GM12878 (cell line): Measurements from ENCODE around the gene BRD1. TPM values are rescaled to one million over a fixed set of nuclear protein-coding genes. Genes with fewer than 3 reads are reported as not detected.

Experiments
- ATAC-seq: fragments of 200-7000 bp; cut with Tn5 transposase; 3 replicates; pipeline ENCODE4 v1.9.1; 2020; ENCODE audit warnings: mild to moderate bottlenecking, moderate library complexity
- BruUV-seq: library from RNA; stranded (reverse); fragments of 400-500 nt; replicated peaks from 2 replicates; lab custom pipeline; 2021; lab: Mats Ljungman, UMichigan
- CTCF ChIA-PET: fragments of 300-600 bp; sonication (Branson Sonifier 250); formaldehyde crosslinking; extraction: SDS; loops from one replicate; lab custom pipeline; 2021; ENCODE audit warnings: inconsistent platforms; lab: Yijun Ruan, JAX
- POLR2A ChIA-PET: fragments of 350-600 bp; formaldehyde crosslinking; extraction: SDS; loops from one replicate; lab custom pipeline; 2021; ENCODE audit warnings: inconsistent platforms; lab: Charles Lee
- RAD21 ChIA-PET: fragments of 300-600 bp; sonication (Branson Sonifier 250); formaldehyde crosslinking; loops from one replicate; lab custom pipeline; 2023; ENCODE audit warnings: antibody characterized with exemption; ENCODE audit not compliant: unreplicated experiment; lab: Charles Lee
- SMC1A ChIA-PET: fragments of 300-600 bp; sonication (Branson Sonifier 250); formaldehyde crosslinking; loops from one replicate; lab custom pipeline; 2023; ENCODE audit not compliant: unreplicated experiment, uncharacterized antibody; lab: Charles Lee
- DNase-seq: peaks from one replicate; pipeline ENCODE4 v3.0.0-alpha.2; 2011; ENCODE audit warnings: low read depth, low spot score
- FAIRE-seq: peaks from 3 replicates; lab custom pipeline; 2011; peaks lifted over from hg19 to GRCh38; lab: Jason Lieb, UNC
- H2AFZ ChIP-seq: 2 replicates; pipeline ENCODE4 v1.6.0; 2011; ENCODE audit warnings: low read depth, low read length, control low read depth; ENCODE audit not compliant: control insufficient read depth
- H3K27ac ChIP-seq: 2 replicates; pipeline ENCODE4 v1.5.1; 2011; ENCODE audit warnings: control low read depth; ENCODE audit not compliant: control insufficient read depth, insufficient read depth
- H3K27me3 ChIP-seq, 2 experiments: replicated peaks in 1 of 2; 2 replicates each; pipeline versions ENCODE4 v1.6.0 to v1.6.1; 2011; ENCODE audit warnings: low read length in 1 of 2; ENCODE audit not compliant: control insufficient read depth in 2 of 2, insufficient read depth in 2 of 2
- H3K36me3 ChIP-seq, 2 experiments: 2 replicates each; pipeline ENCODE4 v1.5.1; 2011; ENCODE audit warnings: low read length in 1 of 2; ENCODE audit not compliant: control insufficient read depth in 2 of 2, insufficient read depth in 2 of 2
- H3K4me1 ChIP-seq: 2 replicates; pipeline ENCODE4 v1.6.1; 2011; ENCODE audit warnings: mild to moderate bottlenecking, low read length, moderate library complexity, mixed read lengths; ENCODE audit not compliant: control insufficient read depth, insufficient read depth
- H3K4me2 ChIP-seq: 2 replicates; pipeline ENCODE4 v1.6.0; 2011; ENCODE audit warnings: control low read depth; ENCODE audit not compliant: control insufficient read depth, insufficient read depth
- H3K4me3 ChIP-seq: fragments of 200-600 bp; sonication (generic); 2 replicates; pipeline ENCODE4 v1.5.1; 2016
- H3K79me2 ChIP-seq: 2 replicates; pipeline ENCODE4 v1.6.0; 2011; ENCODE audit warnings: low read length; ENCODE audit not compliant: control insufficient read depth, insufficient read depth
- H3K9ac ChIP-seq: 2 replicates; pipeline ENCODE4 v1.8.0; 2011; ENCODE audit warnings: low read length, control low read depth, mixed read lengths; ENCODE audit not compliant: control insufficient read depth, insufficient read depth
- H3K9me3 ChIP-seq: replicated peaks from 3 replicates; pipeline ENCODE4 v1.5.1; 2011; ENCODE audit warnings: mild to moderate bottlenecking, low read length; ENCODE audit not compliant: control insufficient read depth, insufficient read depth
- H4K20me1 ChIP-seq: 2 replicates; pipeline ENCODE4 v1.6.0; 2011; ENCODE audit not compliant: control insufficient read depth, insufficient read depth
- EGR1 ChIP-seq, 2 experiments: IDR thresholded peaks; 1 replicate in 1 of 2; 2 replicates in 1 of 2; pipeline ENCODE4 v1.6.1; 2011 to 2012; ENCODE audit warnings: low read depth in 2 of 2, low read length in 2 of 2, borderline replicate concordance in 1 of 2, mild to moderate bottlenecking in 1 of 2, moderate library complexity in 1 of 2
- MTA2 ChIP-seq: fragments of 450-650 bp; IDR thresholded peaks from 2 replicates; pipeline ENCODE4 v1.6.1; 2016; ENCODE audit warnings: low read depth, mild to moderate bottlenecking, moderate library complexity
- NFYB ChIP-seq: IDR thresholded peaks from 2 replicates; pipeline ENCODE4 v1.6.1; 2011; ENCODE audit warnings: low read depth, mild to moderate bottlenecking, low read length, improper control_type of control experiment, moderate library complexity; ENCODE audit not compliant: insufficient read depth
- POLR2AphosphoS2 ChIP-seq: IDR thresholded peaks from 2 replicates; pipeline ENCODE4 v1.6.1; 2011; ENCODE audit warnings: low read depth, mild to moderate bottlenecking, low read length, improper control_type of control experiment, moderate library complexity
- RAD51 ChIP-seq: fragments of 450-650 bp; IDR thresholded peaks from 2 replicates; pipeline ENCODE4 v1.6.1; 2016; ENCODE audit warnings: moderate library complexity, mild to moderate bottlenecking, inconsistent platforms
- SMARCA5 ChIP-seq: fragments of 450-650 bp; IDR thresholded peaks from 2 replicates; pipeline ENCODE4 v1.6.1; 2017; ENCODE audit warnings: mild to moderate bottlenecking
- ZNF24 ChIP-seq: fragments of 450-650 bp; IDR thresholded peaks from 2 replicates; pipeline ENCODE4 v1.6.1; 2017; ENCODE audit warnings: antibody characterized with exemption, mild to moderate bottlenecking
- WGBS: methylation state at CpG from one replicate; pipeline ENCODE4 v1.1.6; 2016; ENCODE audit warnings: low lambda C conversion rate; ENCODE audit not compliant: insufficient replicate concordance, insufficient coverage; ENCODE audit errors: missing lambda C conversion rate; 5-methylcytosine and 5-hydroxymethylcytosine counted together
- in situ Hi-C: fragments of 300-500 bp; cut with MboI; formaldehyde crosslinking; loops from 9 replicates; pipeline ENCODE4 v1.14.3; 2018; ENCODE audit warnings: mixed read lengths
- intact Hi-C: fragments of 100-400 bp; cut with micrococcal nuclease; formaldehyde crosslinking; loops from one replicate; pipeline ENCODE4 v1.14.2; 2022; ENCODE audit not compliant: unreplicated experiment
- polyA plus RNA-seq, 11 experiments: library from polyadenylated mRNA; depleted of rRNA in 4 of 11; unstranded in 6 of 11; stranded (reverse) in 5 of 11; fragments of >200 nt; fragmentation: Nextera tagmentation in 4 of 11; fragmentation: Illumina TruSeq in 1 of 11; extraction: Ambion mirVana in 4 of 11; extraction: Trizol in 1 of 11; gene quantifications; 1 replicate in 1 of 11; 2 replicates in 10 of 11; pipeline versions ENCODE4 v1.2.1 to v1.2.3, GENCODE V29; 2011 to 2016; ENCODE audit warnings: inconsistent platforms in 2 of 11, missing spikeins in 2 of 11, low read depth in 1 of 11
- total RNA-seq, 4 experiments: library from RNA; depleted of rRNA in 3 of 4; stranded (reverse); fragments of >200 nt in 3 of 4; fragmentation: Illumina TruSeq in 1 of 4; extraction: Trizol in 1 of 4; gene quantifications; 2 replicates each; pipeline versions ENCODE4 v1.2.1 to v1.2.3, GENCODE V29; 2013 to 2021
- TF ChIP-seq, protein P1 (sequence below): IDR thresholded peaks from 2 replicates; pipeline ENCODE4 v1.6.1; 2011; ENCODE audit warnings: low read depth, low read length, improper control_type of control experiment, borderline replicate concordance
- TF ChIP-seq, protein P2 (sequence below): IDR thresholded peaks from 2 replicates; pipeline ENCODE4 v1.6.1; 2012; ENCODE audit warnings: improper control_type of control experiment, low read depth, low read length; ENCODE audit not compliant: insufficient replicate concordance
- TF ChIP-seq, protein P3 (sequence below): fragments of 450-650 bp; IDR thresholded peaks from 2 replicates; pipeline ENCODE4 v1.6.1; 2016; ENCODE audit warnings: mild to moderate bottlenecking
- TF ChIP-seq, protein P4 (sequence below): fragments of 150-350 bp; IDR thresholded peaks from 2 replicates; pipeline ENCODE4 v1.6.1; 2016; ENCODE audit warnings: low read depth, low read length

BRD1 gene
- total and polyA plus RNA-seq, 10 of the 15 experiments (the other 5 are each of a cell fraction or from before 2014, with no cell fraction given) = 0.90 to 26.4 (median 7.1) TPM

DNA sequence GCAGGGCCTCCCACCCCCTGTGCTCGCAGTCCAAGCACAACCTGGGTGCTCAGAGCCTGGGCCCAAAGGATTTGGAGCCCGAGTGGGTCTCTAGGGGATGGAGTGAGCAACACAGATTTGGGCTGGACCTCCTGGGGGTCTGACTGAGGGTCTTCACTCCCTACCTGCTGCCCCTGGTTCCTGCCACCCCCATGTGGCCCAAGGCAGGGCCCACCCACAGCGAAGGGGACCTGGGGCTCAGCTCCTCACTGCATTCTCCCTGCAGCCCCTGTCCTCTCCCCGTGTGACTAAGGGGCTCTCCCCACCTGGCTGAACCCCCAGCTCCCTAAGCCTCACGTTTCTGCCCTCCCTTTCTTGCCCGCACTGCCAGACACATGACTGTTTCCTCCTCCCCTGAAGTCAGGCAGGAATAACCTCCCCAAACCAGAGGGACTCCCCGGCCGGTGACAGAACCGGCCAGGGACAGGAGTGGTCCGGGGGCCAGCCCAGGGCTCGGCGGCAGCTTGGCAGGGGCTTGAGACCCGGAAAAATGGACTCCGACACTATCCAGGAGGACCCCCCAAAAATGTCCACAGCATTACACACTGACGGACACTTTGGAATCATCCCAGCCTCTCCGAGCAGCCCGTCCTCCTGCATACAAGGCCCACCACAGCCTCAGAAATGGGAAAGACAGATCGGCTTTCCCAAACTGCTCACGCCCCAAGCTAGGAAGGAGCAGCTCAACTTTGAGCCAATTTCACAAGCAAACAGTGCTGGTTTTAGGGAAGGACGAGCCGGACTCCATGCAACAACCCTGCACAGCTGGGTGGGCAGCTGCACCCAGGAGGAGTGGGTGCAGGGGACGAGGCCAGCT is 57.8 kb downstream of the BRD1 start:
- Histone ChIP-seq H3K27ac (no peak overlapping the region), H2AFZ (no peak overlapping the region), H3K79me2 (no peaks in the 10 kb centered on the region), H3K4me1 (no peaks in the 10 kb centered on the region), H3K9me3 (peaks cover 3% of the 10 kb centered on the region; the same call in 2 of the 3 replicates), H3K4me2 (no peak overlapping the region), H3K4me3 (no peak overlapping the region), H3K36me3 (peaks cover 4 to 9% of the 10 kb centered on the region in 2 experiments; a peak in 3 of 4 replicates)
- BruUV-seq = no TSS peak
- FAIRE-seq = no peak
- intact Hi-C loops = no loop called here
- ChIA-PET POLR2A (no interaction called here), SMC1A (no interaction called here)
- TF ChIP-seq, protein P1, sequence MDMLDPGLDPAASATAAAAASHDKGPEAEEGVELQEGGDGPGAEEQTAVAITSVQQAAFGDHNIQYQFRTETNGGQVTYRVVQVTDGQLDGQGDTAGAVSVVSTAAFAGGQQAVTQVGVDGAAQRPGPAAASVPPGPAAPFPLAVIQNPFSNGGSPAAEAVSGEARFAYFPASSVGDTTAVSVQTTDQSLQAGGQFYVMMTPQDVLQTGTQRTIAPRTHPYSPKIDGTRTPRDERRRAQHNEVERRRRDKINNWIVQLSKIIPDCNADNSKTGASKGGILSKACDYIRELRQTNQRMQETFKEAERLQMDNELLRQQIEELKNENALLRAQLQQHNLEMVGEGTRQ = no peak
- TF ChIP-seq RAD51 (no peak), NFYB (no peak), MTA2 (no peak), POLR2AphosphoS2 (no peak), EGR1 (IDR thresholded peaks at IDR 0.05; ENCODE audit: borderline replicate concordance in 1 of 2, low read depth in 2 of 2, low read length in 2 of 2) (no peak), SMARCA5 (no peak), ZNF24 (no peak)
- TF ChIP-seq, protein P2, sequence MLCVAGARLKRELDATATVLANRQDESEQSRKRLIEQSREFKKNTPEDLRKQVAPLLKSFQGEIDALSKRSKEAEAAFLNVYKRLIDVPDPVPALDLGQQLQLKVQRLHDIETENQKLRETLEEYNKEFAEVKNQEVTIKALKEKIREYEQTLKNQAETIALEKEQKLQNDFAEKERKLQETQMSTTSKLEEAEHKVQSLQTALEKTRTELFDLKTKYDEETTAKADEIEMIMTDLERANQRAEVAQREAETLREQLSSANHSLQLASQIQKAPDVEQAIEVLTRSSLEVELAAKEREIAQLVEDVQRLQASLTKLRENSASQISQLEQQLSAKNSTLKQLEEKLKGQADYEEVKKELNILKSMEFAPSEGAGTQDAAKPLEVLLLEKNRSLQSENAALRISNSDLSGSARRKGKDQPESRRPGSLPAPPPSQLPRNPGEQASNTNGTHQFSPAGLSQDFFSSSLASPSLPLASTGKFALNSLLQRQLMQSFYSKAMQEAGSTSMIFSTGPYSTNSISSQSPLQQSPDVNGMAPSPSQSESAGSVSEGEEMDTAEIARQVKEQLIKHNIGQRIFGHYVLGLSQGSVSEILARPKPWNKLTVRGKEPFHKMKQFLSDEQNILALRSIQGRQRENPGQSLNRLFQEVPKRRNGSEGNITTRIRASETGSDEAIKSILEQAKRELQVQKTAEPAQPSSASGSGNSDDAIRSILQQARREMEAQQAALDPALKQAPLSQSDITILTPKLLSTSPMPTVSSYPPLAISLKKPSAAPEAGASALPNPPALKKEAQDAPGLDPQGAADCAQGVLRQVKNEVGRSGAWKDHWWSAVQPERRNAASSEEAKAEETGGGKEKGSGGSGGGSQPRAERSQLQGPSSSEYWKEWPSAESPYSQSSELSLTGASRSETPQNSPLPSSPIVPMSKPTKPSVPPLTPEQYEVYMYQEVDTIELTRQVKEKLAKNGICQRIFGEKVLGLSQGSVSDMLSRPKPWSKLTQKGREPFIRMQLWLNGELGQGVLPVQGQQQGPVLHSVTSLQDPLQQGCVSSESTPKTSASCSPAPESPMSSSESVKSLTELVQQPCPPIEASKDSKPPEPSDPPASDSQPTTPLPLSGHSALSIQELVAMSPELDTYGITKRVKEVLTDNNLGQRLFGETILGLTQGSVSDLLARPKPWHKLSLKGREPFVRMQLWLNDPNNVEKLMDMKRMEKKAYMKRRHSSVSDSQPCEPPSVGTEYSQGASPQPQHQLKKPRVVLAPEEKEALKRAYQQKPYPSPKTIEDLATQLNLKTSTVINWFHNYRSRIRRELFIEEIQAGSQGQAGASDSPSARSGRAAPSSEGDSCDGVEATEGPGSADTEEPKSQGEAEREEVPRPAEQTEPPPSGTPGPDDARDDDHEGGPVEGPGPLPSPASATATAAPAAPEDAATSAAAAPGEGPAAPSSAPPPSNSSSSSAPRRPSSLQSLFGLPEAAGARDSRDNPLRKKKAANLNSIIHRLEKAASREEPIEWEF = no peak
- TF ChIP-seq, protein P3, sequence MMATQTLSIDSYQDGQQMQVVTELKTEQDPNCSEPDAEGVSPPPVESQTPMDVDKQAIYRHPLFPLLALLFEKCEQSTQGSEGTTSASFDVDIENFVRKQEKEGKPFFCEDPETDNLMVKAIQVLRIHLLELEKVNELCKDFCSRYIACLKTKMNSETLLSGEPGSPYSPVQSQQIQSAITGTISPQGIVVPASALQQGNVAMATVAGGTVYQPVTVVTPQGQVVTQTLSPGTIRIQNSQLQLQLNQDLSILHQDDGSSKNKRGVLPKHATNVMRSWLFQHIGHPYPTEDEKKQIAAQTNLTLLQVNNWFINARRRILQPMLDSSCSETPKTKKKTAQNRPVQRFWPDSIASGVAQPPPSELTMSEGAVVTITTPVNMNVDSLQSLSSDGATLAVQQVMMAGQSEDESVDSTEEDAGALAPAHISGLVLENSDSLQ = no peak
- TF ChIP-seq, protein P4, sequence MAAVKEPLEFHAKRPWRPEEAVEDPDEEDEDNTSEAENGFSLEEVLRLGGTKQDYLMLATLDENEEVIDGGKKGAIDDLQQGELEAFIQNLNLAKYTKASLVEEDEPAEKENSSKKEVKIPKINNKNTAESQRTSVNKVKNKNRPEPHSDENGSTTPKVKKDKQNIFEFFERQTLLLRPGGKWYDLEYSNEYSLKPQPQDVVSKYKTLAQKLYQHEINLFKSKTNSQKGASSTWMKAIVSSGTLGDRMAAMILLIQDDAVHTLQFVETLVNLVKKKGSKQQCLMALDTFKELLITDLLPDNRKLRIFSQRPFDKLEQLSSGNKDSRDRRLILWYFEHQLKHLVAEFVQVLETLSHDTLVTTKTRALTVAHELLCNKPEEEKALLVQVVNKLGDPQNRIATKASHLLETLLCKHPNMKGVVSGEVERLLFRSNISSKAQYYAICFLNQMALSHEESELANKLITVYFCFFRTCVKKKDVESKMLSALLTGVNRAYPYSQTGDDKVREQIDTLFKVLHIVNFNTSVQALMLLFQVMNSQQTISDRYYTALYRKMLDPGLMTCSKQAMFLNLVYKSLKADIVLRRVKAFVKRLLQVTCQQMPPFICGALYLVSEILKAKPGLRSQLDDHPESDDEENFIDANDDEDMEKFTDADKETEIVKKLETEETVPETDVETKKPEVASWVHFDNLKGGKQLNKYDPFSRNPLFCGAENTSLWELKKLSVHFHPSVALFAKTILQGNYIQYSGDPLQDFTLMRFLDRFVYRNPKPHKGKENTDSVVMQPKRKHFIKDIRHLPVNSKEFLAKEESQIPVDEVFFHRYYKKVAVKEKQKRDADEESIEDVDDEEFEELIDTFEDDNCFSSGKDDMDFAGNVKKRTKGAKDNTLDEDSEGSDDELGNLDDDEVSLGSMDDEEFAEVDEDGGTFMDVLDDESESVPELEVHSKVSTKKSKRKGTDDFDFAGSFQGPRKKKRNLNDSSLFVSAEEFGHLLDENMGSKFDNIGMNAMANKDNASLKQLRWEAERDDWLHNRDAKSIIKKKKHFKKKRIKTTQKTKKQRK = no peak
- TF ChIP-seq, all 136 proteins: peak for 0
- Histone ChIP-seq H3K27me3 (no peaks in the 10 kb centered on the region), H3K9ac (no peak overlapping the region), H4K20me1 (no peaks in the 10 kb centered on the region)
- DNase-seq = no peak
- ChIA-PET CTCF (interaction anchor here (1.0 kb wide), 1 partner anchor 161 kb away, joined by 3 read pairs; no protein-coding TSS in a partner anchor), RAD21 (no interaction called here)
- in situ Hi-C loops = loop anchor here (5.0 kb wide), 2 partner anchors 152 to 257 kb away; no protein-coding TSS in a partner anchor
- ATAC-seq = no peak
- WGBS = 66% methylated on average over 22 of the region's 22 CpGs
